Caco-2 (cell line): ENCODE data around the gene MFNG. TPM values are rescaled to one million over a fixed set of nuclear protein-coding genes. Genes with fewer than 3 reads are reported as not detected.
A peak's percentile ranks its signal among the peaks of the same experiment; 100 is the strongest.

ENCODE experiments used
- BruUV-seq: library from RNA; stranded (reverse); fragments of 400-500 nt; replicated peaks from 2 replicates; lab custom pipeline; 2021; lab: Mats Ljungman, UMichigan
- CTCF ChIA-PET: fragments of 300-600 bp; sonication (Branson Sonifier 250); formaldehyde crosslinking; loops from one replicate; lab custom pipeline; 2022; ENCODE audit warnings: antibody characterized with exemption; lab: Charles Lee
- POLR2A ChIA-PET: fragments of 300-600 bp; sonication (Branson Sonifier 250); formaldehyde crosslinking; loops from one replicate; lab custom pipeline; 2022; ENCODE audit warnings: antibody characterized with exemption; lab: Charles Lee
- DNase-seq, 2 experiments: peaks; one replicate each; pipeline versions ENCODE4 v3.0.0 to v3.0.0-alpha.2; 2020 to 2022
- H3K27me3 ChIP-seq: replicated peaks from 2 replicates; pipeline ENCODE4 v1.6.0; 2011; ENCODE audit warnings: low read length; ENCODE audit not compliant: control insufficient read depth, insufficient read depth
- H3K36me3 ChIP-seq: 2 replicates; pipeline ENCODE4 v1.5.1; 2011; ENCODE audit warnings: low read length; ENCODE audit not compliant: control insufficient read depth, insufficient read depth
- H3K4me1 ChIP-seq: fragments of 250-450 bp; sonication (Bioruptor Pico); 2 replicates; pipeline ENCODE4 v1.5.1; 2020; ENCODE audit warnings: mild to moderate bottlenecking
- H3K4me3 ChIP-seq: 2 replicates; pipeline ENCODE4 v1.5.1; 2011; ENCODE audit warnings: low read depth, mild to moderate bottlenecking, control low read depth, low read length
- H3K9me3 ChIP-seq: fragments of 250-450 bp; sonication (Bioruptor Pico); 2 replicates; pipeline ENCODE4 v1.5.1; 2020; ENCODE audit warnings: mild to moderate bottlenecking, moderate library complexity
- H3K27ac Mint-ChIP-seq: one replicate; pipeline ENCODE4 v1.8.0; 2022; ENCODE audit warnings: mixed read lengths; ENCODE audit not compliant: unreplicated experiment
- H3K27me3 Mint-ChIP-seq: one replicate; pipeline ENCODE4 v1.8.0; 2022; ENCODE audit warnings: mixed read lengths; ENCODE audit not compliant: insufficient read depth, unreplicated experiment
- H3K36me3 Mint-ChIP-seq: one replicate; pipeline ENCODE4 v1.8.0; 2022; ENCODE audit warnings: mild to moderate bottlenecking, mixed read lengths; ENCODE audit not compliant: insufficient read depth, unreplicated experiment
- H3K4me1 Mint-ChIP-seq: one replicate; pipeline ENCODE4 v1.8.0; 2022; ENCODE audit warnings: low read depth, mixed read lengths; ENCODE audit not compliant: unreplicated experiment
- H3K4me3 Mint-ChIP-seq: one replicate; pipeline ENCODE4 v1.8.0; 2022; ENCODE audit warnings: mild to moderate bottlenecking, moderate library complexity, mixed read lengths; ENCODE audit not compliant: unreplicated experiment
- H3K9me3 Mint-ChIP-seq: one replicate; pipeline ENCODE4 v1.8.0; 2022; ENCODE audit warnings: mixed read lengths; ENCODE audit not compliant: unreplicated experiment
- intact Hi-C: fragments of 100-400 bp; cut with micrococcal nuclease; formaldehyde crosslinking; loops from one replicate; pipeline ENCODE4 v1.10.0; 2022; ENCODE audit not compliant: unreplicated experiment
- total RNA-seq: library from RNA; stranded (reverse); gene quantifications from 2 replicates; pipeline ENCODE4 v1.2.3, GENCODE V29; 2022
- TF ChIP-seq, protein P1 (sequence below), 2 experiments: fragments of 200-600 bp in 1 of 2; IDR thresholded peaks; 1 replicate in 1 of 2; 2 replicates in 1 of 2; pipeline versions ENCODE4 v1.5.1 to v1.8.0; 2011 to 2022; ENCODE audit warnings: antibody characterized with exemption in 1 of 2, control low read depth in 1 of 2, inconsistent platforms in 1 of 2, low read depth in 1 of 2, low read length in 1 of 2, mild to moderate bottlenecking in 1 of 2, moderate library complexity in 1 of 2; ENCODE audit not compliant: insufficient read depth in 1 of 2, severe bottlenecking in 1 of 2, unreplicated experiment in 1 of 2

Gene MFNG
- total RNA-seq, 1 experiment from 2014 or later, result 3.6 TPM

DNA sequence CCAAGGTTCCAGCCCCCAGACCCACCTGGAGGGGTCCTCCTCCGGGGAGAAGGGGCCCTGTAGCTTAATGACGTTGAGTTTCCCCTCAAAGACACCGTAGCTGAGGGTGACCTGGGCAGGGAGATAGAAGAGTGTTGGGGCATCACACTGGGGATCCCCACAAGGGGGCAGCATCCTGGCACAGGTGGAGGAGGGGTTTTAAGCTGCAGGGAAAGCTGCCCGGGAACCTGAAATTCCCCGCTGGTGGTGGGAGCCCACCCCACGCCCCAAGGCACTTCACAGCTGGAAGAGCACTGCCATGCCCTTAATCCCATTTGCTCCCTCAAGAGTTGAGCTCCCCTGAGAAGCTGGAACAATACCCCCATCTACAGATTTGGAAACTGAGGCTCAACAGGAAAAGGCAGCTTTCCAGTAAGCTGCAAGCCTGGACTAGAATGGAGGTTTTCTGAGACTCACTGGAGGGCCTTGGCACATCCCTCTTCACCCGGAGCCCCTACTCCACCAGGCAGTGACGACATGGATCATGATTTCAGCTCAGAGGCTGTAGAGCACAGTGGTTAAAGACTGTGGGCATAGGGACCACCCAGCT, 13.7 kb downstream of the MFNG start:
- DNase-seq, result peak; percentile 61 to 69
- H3K9me3 Mint-ChIP-seq, result no peaks in the 10 kb centered on the region
- ChIA-PET CTCF (interaction anchor here (0.6 to 1.8 kb wide), 23 partner anchors 10 to 282 kb away, joined by 3 to 15 read pairs (median 4); partner anchors contain the start of genes CARD10 and MFNG), POLR2A (interaction anchor here (0.6 kb wide), 1 partner anchor 156 kb away, joined by 6 read pairs; no protein-coding TSS in a partner anchor)
- H3K4me3 Mint-ChIP-seq, result no peak overlapping the region
- Histone ChIP-seq H3K27me3 (no peaks in the 10 kb centered on the region), H3K4me3 (no peak overlapping the region), H3K9me3 (no peaks in the 10 kb centered on the region), H3K36me3 (no peaks in the 10 kb centered on the region), H3K4me1 (no peaks in the 10 kb centered on the region)
- H3K4me1 Mint-ChIP-seq, result no peaks in the 10 kb centered on the region
- H3K36me3 Mint-ChIP-seq, result peaks cover 4% of the 10 kb centered on the region
- TF ChIP-seq, protein P1, sequence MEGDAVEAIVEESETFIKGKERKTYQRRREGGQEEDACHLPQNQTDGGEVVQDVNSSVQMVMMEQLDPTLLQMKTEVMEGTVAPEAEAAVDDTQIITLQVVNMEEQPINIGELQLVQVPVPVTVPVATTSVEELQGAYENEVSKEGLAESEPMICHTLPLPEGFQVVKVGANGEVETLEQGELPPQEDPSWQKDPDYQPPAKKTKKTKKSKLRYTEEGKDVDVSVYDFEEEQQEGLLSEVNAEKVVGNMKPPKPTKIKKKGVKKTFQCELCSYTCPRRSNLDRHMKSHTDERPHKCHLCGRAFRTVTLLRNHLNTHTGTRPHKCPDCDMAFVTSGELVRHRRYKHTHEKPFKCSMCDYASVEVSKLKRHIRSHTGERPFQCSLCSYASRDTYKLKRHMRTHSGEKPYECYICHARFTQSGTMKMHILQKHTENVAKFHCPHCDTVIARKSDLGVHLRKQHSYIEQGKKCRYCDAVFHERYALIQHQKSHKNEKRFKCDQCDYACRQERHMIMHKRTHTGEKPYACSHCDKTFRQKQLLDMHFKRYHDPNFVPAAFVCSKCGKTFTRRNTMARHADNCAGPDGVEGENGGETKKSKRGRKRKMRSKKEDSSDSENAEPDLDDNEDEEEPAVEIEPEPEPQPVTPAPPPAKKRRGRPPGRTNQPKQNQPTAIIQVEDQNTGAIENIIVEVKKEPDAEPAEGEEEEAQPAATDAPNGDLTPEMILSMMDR (IDR thresholded peaks at IDR 0.05; ENCODE audit: insufficient read depth in 1 of 2, low read depth in 1 of 2, low read length in 1 of 2, severe bottlenecking in 1 of 2, unreplicated experiment in 1 of 2), result peak; percentile 61 to 66
- no peaks in the 10 kb centered on the region for H3K27me3 Mint-ChIP-seq
- BruUV-seq, result no TSS peak
- intact Hi-C loops, result loop anchor here (1.0 kb wide), 1 partner anchor 26 kb away; no protein-coding TSS in a partner anchor
- H3K27ac Mint-ChIP-seq, result no peak overlapping the region

DNA sequence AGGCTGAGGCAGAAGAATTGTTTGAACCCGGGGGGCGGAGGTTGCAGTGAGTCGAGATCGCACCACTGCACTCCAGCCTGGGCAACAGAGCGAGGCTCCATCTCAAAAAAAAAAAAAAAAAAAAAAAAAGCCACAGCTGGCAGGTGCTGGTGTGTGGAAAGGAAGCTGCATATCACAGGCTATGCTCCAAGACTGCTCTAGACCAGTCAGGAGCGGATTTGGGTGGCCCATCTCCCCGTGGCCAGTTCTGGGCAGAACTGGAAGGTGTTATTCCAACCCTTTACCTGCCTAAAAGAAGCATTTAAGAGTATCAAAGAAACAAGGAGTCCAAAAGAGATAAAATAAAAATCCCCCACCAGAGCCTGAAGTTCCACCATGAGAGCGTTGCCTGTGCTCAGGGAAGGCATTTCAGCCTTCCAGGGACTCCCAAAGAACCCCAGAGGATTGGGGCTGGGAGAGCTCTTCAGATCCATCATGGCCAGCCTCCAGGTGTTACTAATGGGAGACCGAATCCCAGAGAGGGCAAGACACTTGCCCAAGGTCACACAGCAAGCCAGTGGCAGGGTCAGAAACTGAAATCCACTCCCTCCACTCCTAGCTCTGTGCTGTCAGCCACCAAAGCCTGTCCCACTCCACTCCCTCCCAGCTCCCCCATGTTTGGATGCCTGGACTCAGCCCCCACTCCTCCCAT, 14.3 kb downstream of the MFNG start:
- H3K9me3 ChIP-seq, result no peaks in the 10 kb centered on the region
- Mint-ChIP-seq H3K9me3 (no peaks in the 10 kb centered on the region), H3K27ac (no peak overlapping the region), H3K4me3 (no peak overlapping the region), H3K36me3 (peaks cover 4% of the 10 kb centered on the region), H3K4me1 (no peaks in the 10 kb centered on the region), H3K27me3 (no peaks in the 10 kb centered on the region)
- intact Hi-C loops, result loop anchor here (1.0 kb wide), 1 partner anchor 26 kb away; no protein-coding TSS in a partner anchor
- no peaks in the 10 kb centered on the region for H3K4me1 ChIP-seq
- TF ChIP-seq, protein P1 (IDR thresholded peaks at IDR 0.05; ENCODE audit: insufficient read depth in 1 of 2, low read depth in 1 of 2, low read length in 1 of 2, severe bottlenecking in 1 of 2, unreplicated experiment in 1 of 2), result no peak
- no peak overlapping the region for H3K4me3 ChIP-seq
- POLR2A ChIA-PET, result no interaction called here
- BruUV-seq, result no TSS peak
- no peaks in the 10 kb centered on the region for H3K36me3 ChIP-seq
- DNase-seq, result no peak
- CTCF ChIA-PET, result interaction anchor here (0.6 to 1.8 kb wide), 19 partner anchors 13 to 233 kb away, joined by 3 to 15 read pairs (median 6); partner anchors contain the start of gene MFNG
- no peaks in the 10 kb centered on the region for H3K27me3 ChIP-seq

- Histone ChIP-seq H3K27me3 (no peaks in the 10 kb centered on the region), H3K4me1 (no peaks in the 10 kb centered on the region), H3K4me3 (no peak overlapping the region), H3K9me3 (no peaks in the 10 kb centered on the region), H3K36me3 (no peaks in the 10 kb centered on the region)
- Mint-ChIP-seq H3K4me1 (no peaks in the 10 kb centered on the region), H3K27me3 (no peaks in the 10 kb centered on the region), H3K36me3 (peaks cover 4% of the 10 kb centered on the region), H3K9me3 (no peaks in the 10 kb centered on the region), H3K27ac (no peak overlapping the region), H3K4me3 (no peak overlapping the region)
- TF ChIP-seq, protein P1 (IDR thresholded peaks at IDR 0.05; ENCODE audit: insufficient read depth in 1 of 2, low read depth in 1 of 2, low read length in 1 of 2, severe bottlenecking in 1 of 2, unreplicated experiment in 1 of 2), result no peak
- ChIA-PET POLR2A (no interaction called here), CTCF (interaction anchor here (0.6 to 1.0 kb wide), 2 partner anchors 32 to 123 kb away, joined by 4 to 5 read pairs; no protein-coding TSS in a partner anchor)
- BruUV-seq, result no TSS peak
- intact Hi-C loops, result no loop called here
- no peak for DNase-seq
Measured at GRCh38 chr22:37470087-37470445, 16.1 kb downstream of the MFNG start.
